ENCODE data around the gene ZNG1B.
"Not testable (repeated sequence)": the region's sequence is repeated elsewhere in the genome, so short reads cannot be mapped to it uniquely, and the experiment has no call there.

Gene ZNG1B

GRCh38 chr2:113510913-113511312 lies 73.4 kb downstream of the ZNG1B start:
- not testable (repeated sequence) for H3K9ac ChIP-seq (ENCODE audit: low read depth, low read length); H3K27me3 ChIP-seq (ENCODE audit: control insufficient read depth, insufficient read depth, low read length); H3K4me2 ChIP-seq (ENCODE audit: low read length); H3K4me3 ChIP-seq (ENCODE audit: low read length); H3K9me3 ChIP-seq (replicated peaks; ENCODE audit: low read length); H3K36me3 ChIP-seq (ENCODE audit: insufficient read depth, low read length); H3K4me1 ChIP-seq (ENCODE audit: control insufficient read depth, insufficient read depth, low read length)

- H3K9me3 ChIP-seq (replicated peaks; ENCODE audit: low read length); H3K36me3 ChIP-seq (ENCODE audit: insufficient read depth, low read length); H3K4me3 ChIP-seq (ENCODE audit: low read length); H3K9ac ChIP-seq (ENCODE audit: low read depth, low read length); H3K4me1 ChIP-seq (ENCODE audit: control insufficient read depth, insufficient read depth, low read length); H3K4me2 ChIP-seq (ENCODE audit: low read length); H3K27me3 ChIP-seq (ENCODE audit: control insufficient read depth, insufficient read depth, low read length): not testable (repeated sequence)
Measured at GRCh38 chr2:113511859-113512258, 74.4 kb downstream of the ZNG1B start.

DNA sequence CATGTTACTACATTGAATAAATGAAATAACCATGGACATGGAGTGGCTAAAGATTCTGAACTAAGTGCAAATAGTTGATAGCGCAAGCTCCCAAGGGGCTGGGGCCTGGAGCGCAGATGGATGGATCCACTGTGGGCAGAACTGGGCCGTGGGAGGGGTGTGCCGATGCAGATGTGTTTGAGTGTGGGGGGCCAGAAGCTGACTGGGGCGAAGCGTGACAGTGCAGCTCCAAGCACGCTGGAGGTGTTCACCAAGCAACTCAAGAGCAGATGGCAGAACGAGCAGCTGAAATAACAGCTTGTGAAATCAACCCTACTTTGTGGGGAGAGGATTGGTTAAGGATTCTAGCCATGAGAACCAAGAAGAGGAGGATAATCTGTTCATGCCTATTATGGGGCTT lies 78.0 kb downstream of the ZNG1B start:
- not testable (repeated sequence) for H3K4me1 ChIP-seq (ENCODE audit: control insufficient read depth, insufficient read depth, low read length); H3K27me3 ChIP-seq (ENCODE audit: control insufficient read depth, insufficient read depth, low read length); H3K36me3 ChIP-seq (ENCODE audit: insufficient read depth, low read length); H3K9ac ChIP-seq (ENCODE audit: low read depth, low read length); H3K4me3 ChIP-seq (ENCODE audit: low read length); H3K9me3 ChIP-seq (replicated peaks; ENCODE audit: low read length); H3K4me2 ChIP-seq (ENCODE audit: low read length)

GRCh38 chr2:113515995-113516394 lies 78.5 kb downstream of the ZNG1B start:
- H3K9me3 ChIP-seq (replicated peaks; ENCODE audit: low read length); H3K4me1 ChIP-seq (ENCODE audit: control insufficient read depth, insufficient read depth, low read length); H3K4me2 ChIP-seq (ENCODE audit: low read length); H3K36me3 ChIP-seq (ENCODE audit: insufficient read depth, low read length); H3K27me3 ChIP-seq (ENCODE audit: control insufficient read depth, insufficient read depth, low read length); H3K4me3 ChIP-seq (ENCODE audit: low read length); H3K9ac ChIP-seq (ENCODE audit: low read depth, low read length): not testable (repeated sequence)

DNA sequence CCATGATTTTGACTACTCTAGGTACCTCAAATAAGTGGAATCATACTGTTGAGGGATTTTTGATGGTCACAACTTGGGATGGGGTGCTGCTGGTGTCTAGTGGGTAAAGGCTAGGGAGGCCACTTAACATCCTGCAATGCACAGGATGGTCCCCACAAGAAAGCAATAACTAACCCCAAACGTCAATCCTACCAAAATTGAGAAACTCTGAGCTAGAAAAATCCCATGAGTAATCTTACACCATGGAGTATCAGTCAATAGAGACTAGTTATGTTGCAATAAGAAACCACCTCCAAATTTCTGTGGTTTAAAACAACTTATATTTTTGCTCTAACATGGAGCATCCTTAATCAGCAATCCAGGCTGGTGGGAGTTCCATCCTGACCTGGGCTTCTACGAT lies 79.5 kb downstream of the ZNG1B start:
- H3K9me3 ChIP-seq (replicated peaks; ENCODE audit: low read length); H3K4me2 ChIP-seq (ENCODE audit: low read length); H3K4me3 ChIP-seq (ENCODE audit: low read length); H3K9ac ChIP-seq (ENCODE audit: low read depth, low read length); H3K36me3 ChIP-seq (ENCODE audit: insufficient read depth, low read length); H3K4me1 ChIP-seq (ENCODE audit: control insufficient read depth, insufficient read depth, low read length); H3K27me3 ChIP-seq (ENCODE audit: control insufficient read depth, insufficient read depth, low read length): not testable (repeated sequence)

- not testable (repeated sequence) for H3K4me3 ChIP-seq (ENCODE audit: low read length); H3K9ac ChIP-seq (ENCODE audit: low read depth, low read length); H3K4me1 ChIP-seq (ENCODE audit: control insufficient read depth, insufficient read depth, low read length); H3K4me2 ChIP-seq (ENCODE audit: low read length); H3K9me3 ChIP-seq (replicated peaks; ENCODE audit: low read length); H3K27me3 ChIP-seq (ENCODE audit: control insufficient read depth, insufficient read depth, low read length); H3K36me3 ChIP-seq (ENCODE audit: insufficient read depth, low read length)
Measured at GRCh38 chr2:113520837-113521236, 83.3 kb downstream of the ZNG1B start.

DNA sequence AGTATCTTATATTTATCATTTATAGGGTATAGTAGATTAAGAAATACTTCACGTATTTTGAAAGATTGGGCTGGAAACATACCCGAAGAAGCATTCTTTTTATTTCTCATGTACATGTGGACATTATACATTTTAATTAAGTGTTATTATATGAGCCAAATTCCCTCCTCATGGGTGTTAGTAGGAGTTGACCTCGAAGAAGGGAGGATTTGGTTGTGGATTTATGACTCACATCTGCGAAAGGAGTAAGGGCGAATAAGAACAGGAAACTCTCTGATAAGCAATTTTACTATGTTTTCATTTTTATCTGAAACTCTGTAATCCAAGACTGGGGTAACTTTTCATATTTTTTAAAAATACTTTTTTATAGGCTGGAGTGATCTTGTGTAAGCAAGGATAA lies 84.0 kb downstream of the ZNG1B start:
- not testable (repeated sequence) for H3K4me1 ChIP-seq (ENCODE audit: control insufficient read depth, insufficient read depth, low read length); H3K9me3 ChIP-seq (replicated peaks; ENCODE audit: low read length); H3K4me3 ChIP-seq (ENCODE audit: low read length); H3K9ac ChIP-seq (ENCODE audit: low read depth, low read length); H3K36me3 ChIP-seq (ENCODE audit: insufficient read depth, low read length); H3K4me2 ChIP-seq (ENCODE audit: low read length); H3K27me3 ChIP-seq (ENCODE audit: control insufficient read depth, insufficient read depth, low read length)

- H3K9ac ChIP-seq (ENCODE audit: low read depth, low read length); H3K4me3 ChIP-seq (ENCODE audit: low read length); H3K9me3 ChIP-seq (replicated peaks; ENCODE audit: low read length); H3K27me3 ChIP-seq (ENCODE audit: control insufficient read depth, insufficient read depth, low read length); H3K4me1 ChIP-seq (ENCODE audit: control insufficient read depth, insufficient read depth, low read length); H3K36me3 ChIP-seq (ENCODE audit: insufficient read depth, low read length); H3K4me2 ChIP-seq (ENCODE audit: low read length): not testable (repeated sequence)
Measured at GRCh38 chr2:113524986-113525385, 87.5 kb downstream of the ZNG1B start.

- H3K4me1 ChIP-seq (ENCODE audit: control insufficient read depth, insufficient read depth, low read length); H3K9ac ChIP-seq (ENCODE audit: low read depth, low read length); H3K4me2 ChIP-seq (ENCODE audit: low read length): not testable (repeated sequence)
Measured at GRCh38 chr2:113527350-113528045, 90.0 kb downstream of the ZNG1B start.

GRCh38 chr2:113528126-113528525 lies 90.6 kb downstream of the ZNG1B start:
- not testable (repeated sequence) for H3K4me2 ChIP-seq (ENCODE audit: low read length); H3K36me3 ChIP-seq (ENCODE audit: insufficient read depth, low read length); H3K27me3 ChIP-seq (ENCODE audit: control insufficient read depth, insufficient read depth, low read length); H3K4me1 ChIP-seq (ENCODE audit: control insufficient read depth, insufficient read depth, low read length); H3K4me3 ChIP-seq (ENCODE audit: low read length); H3K9ac ChIP-seq (ENCODE audit: low read depth, low read length); H3K9me3 ChIP-seq (replicated peaks; ENCODE audit: low read length)

More at GRCh38 chr2:113527350-113528045, 90.0 kb downstream of the ZNG1B start:
- H3K4me3 ChIP-seq (ENCODE audit: low read length); H3K27me3 ChIP-seq (ENCODE audit: control insufficient read depth, insufficient read depth, low read length); H3K36me3 ChIP-seq (ENCODE audit: insufficient read depth, low read length); H3K9me3 ChIP-seq (replicated peaks; ENCODE audit: low read length): not testable (repeated sequence)

- H3K4me2 ChIP-seq (ENCODE audit: low read length); H3K27me3 ChIP-seq (ENCODE audit: control insufficient read depth, insufficient read depth, low read length); H3K36me3 ChIP-seq (ENCODE audit: insufficient read depth, low read length); H3K9me3 ChIP-seq (replicated peaks; ENCODE audit: low read length); H3K9ac ChIP-seq (ENCODE audit: low read depth, low read length); H3K4me1 ChIP-seq (ENCODE audit: control insufficient read depth, insufficient read depth, low read length); H3K4me3 ChIP-seq (ENCODE audit: low read length): not testable (repeated sequence)
Measured at GRCh38 chr2:113528904-113529303, 91.4 kb downstream of the ZNG1B start.

GRCh38 chr2:113532991-113533390 lies 95.5 kb downstream of the ZNG1B start:
- not testable (repeated sequence) for H3K9ac ChIP-seq (ENCODE audit: low read depth, low read length); H3K4me2 ChIP-seq (ENCODE audit: low read length); H3K4me1 ChIP-seq (ENCODE audit: control insufficient read depth, insufficient read depth, low read length); H3K27me3 ChIP-seq (ENCODE audit: control insufficient read depth, insufficient read depth, low read length); H3K9me3 ChIP-seq (replicated peaks; ENCODE audit: low read length); H3K4me3 ChIP-seq (ENCODE audit: low read length); H3K36me3 ChIP-seq (ENCODE audit: insufficient read depth, low read length)
